Epithelial cell of esophagus (primary cell): ENCODE results near the gene PTPRR.

Experiments
- DNase-seq: peaks from one replicate; pipeline ENCODE4 v3.0.0; 2010; ENCODE audit warnings: low read depth
- H3K4me3 ChIP-seq: 2 replicates; pipeline ENCODE4 v1.5.1; 2011; ENCODE audit warnings: mild to moderate bottlenecking, low read length, control low read depth
- TF ChIP-seq, protein P1 (sequence below): IDR thresholded peaks from 2 replicates; pipeline ENCODE4 v1.5.1; 2011; ENCODE audit warnings: low read depth, mild to moderate bottlenecking, low read length, control low read depth, inconsistent platforms; ENCODE audit not compliant: insufficient read depth; ENCODE audit errors: missing control alignments

PTPRR gene

DNA sequence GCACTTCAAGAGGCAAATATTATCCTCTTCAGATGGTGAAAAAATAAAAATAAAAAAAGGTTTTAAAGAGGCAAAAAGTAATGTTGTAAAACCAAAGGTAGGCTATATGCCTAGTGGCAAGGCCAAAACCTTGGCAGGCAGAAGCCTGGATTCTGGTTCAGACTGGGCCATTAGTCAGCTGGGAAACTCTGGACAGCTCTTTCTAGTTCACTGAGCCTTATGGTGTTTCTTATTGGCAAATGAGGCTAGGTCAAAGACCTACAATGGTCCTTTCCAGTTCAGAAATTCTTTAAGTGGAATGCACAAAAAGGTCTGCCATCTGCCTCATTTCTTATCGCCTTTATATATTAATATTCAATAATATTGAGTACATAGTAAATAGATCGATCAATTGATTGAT is 327.9 kb downstream of the PTPRR start:
- TF ChIP-seq, protein P1, sequence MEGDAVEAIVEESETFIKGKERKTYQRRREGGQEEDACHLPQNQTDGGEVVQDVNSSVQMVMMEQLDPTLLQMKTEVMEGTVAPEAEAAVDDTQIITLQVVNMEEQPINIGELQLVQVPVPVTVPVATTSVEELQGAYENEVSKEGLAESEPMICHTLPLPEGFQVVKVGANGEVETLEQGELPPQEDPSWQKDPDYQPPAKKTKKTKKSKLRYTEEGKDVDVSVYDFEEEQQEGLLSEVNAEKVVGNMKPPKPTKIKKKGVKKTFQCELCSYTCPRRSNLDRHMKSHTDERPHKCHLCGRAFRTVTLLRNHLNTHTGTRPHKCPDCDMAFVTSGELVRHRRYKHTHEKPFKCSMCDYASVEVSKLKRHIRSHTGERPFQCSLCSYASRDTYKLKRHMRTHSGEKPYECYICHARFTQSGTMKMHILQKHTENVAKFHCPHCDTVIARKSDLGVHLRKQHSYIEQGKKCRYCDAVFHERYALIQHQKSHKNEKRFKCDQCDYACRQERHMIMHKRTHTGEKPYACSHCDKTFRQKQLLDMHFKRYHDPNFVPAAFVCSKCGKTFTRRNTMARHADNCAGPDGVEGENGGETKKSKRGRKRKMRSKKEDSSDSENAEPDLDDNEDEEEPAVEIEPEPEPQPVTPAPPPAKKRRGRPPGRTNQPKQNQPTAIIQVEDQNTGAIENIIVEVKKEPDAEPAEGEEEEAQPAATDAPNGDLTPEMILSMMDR, result no peak
- no peak overlapping the region for H3K4me3 ChIP-seq
- DNase-seq, result no peak

DNA sequence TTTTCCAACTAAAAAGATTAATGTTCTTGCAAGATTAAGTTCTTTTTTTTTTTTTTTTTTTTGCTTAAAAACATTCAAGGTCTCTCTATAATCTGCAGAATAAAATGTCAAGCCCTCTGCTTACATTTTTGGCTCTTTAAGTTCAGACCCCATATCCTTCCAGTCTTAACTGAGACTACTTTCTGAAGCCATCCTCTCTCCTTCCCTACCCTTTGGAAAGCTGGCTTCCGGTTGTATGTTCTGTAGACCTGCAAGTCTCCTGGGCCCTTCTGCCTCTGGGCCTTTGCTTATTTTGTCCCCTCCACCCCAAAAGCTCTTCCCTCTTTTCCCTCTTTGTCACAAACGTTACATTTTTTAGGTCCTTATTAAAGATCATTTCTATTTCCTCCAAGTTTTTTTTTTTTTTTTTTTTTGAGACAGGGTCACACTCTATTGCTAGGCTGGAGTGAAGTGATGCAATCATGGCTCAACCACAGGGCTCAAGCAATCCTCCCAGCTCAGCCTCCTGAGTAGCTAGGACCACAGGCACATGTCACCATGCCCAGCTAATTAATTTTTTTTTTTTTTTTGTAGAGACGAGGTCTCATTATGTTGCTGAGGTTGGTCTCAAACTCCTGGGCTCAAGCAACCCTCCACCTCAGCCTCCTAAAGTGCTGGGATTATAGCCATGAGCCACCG is 329.9 kb downstream of the PTPRR start:
- TF ChIP-seq, protein P1, result no peak
- H3K4me3 ChIP-seq, result no peak overlapping the region
- DNase-seq, result no peak

DNA sequence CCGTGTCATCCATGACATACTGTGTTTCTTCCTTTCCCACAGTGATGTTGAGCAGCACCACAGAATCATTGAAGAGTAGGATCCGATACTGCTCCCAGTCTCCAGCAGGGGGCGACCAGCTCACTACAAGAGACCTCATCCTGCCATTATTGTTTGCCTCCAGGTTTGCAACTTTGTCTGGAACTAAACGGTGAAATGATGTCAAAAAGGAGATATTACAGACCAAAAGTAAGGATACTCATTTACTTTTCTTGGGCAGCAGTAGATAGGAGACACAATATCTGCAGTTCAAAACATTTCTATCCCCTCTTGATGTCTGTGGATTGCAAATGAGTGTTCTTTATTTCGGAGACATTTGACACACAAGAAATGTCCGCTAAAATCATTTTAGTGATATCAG is 330.5 kb downstream of the PTPRR start:
- H3K4me3 ChIP-seq, result no peak overlapping the region
- TF ChIP-seq, protein P1, result peak; percentile 95
- DNase-seq, result peak; percentile 83
